NCI-H146 treated with DMSO at 0.1 percent for 48 hours (cell line): ENCODE measurements around the gene PTP4A2.
"Not testable (repeated sequence)": the region's sequence is repeated elsewhere in the genome, so short reads cannot be mapped to it uniquely, and the experiment has no call there.

Source experiments
- DNase-seq: peaks from one replicate; lab custom pipeline; 2025; ENCODE audit not compliant: unreplicated experiment; lab: John Stamatoyannopoulos, UW

Gene PTP4A2

GRCh38 chr1:31926252-31926651 lies 11.9 kb downstream of the PTP4A2 start:
- no peak for DNase-seq

- not testable (repeated sequence) for DNase-seq
These were observed 12.3 kb downstream of the PTP4A2 start for GRCh38 chr1:31925824-31926223.

- no peak for DNase-seq
These were observed 13.3 kb downstream of the PTP4A2 start for GRCh38 chr1:31924839-31925238.

GRCh38 chr1:31923901-31924535 lies 14.2 kb downstream of the PTP4A2 start:
- no peak for DNase-seq

GRCh38 chr1:31920956-31921355 lies 17.2 kb downstream of the PTP4A2 start:
- DNase-seq, result no peak

- DNase-seq, result no peak
These were observed 18.6 kb downstream of the PTP4A2 start for GRCh38 chr1:31919591-31919990.

GRCh38 chr1:31915438-31915837 lies 22.7 kb downstream of the PTP4A2 start:
- no peak for DNase-seq

- no peak for DNase-seq
These were observed 24.2 kb downstream of the PTP4A2 start for GRCh38 chr1:31913968-31914367.

- no peak for DNase-seq
These were observed 25.3 kb downstream of the PTP4A2 start for GRCh38 chr1:31912839-31913239.

GRCh38 chr1:31911994-31912780 lies 26.0 kb downstream of the PTP4A2 start:
- no peak for DNase-seq

GRCh38 chr1:31910933-31911332 lies 27.2 kb downstream of the PTP4A2 start:
- DNase-seq, result no peak

- DNase-seq, result no peak
These were observed 28.5 kb downstream of the PTP4A2 start for GRCh38 chr1:31909691-31910090.

- no peak for DNase-seq
These were observed 31.6 kb downstream of the PTP4A2 start for GRCh38 chr1:31906557-31906956.

- no peak for DNase-seq
These were observed 32.5 kb downstream of the PTP4A2 start for GRCh38 chr1:31905681-31906080.

- no peak for DNase-seq
These were observed 33.1 kb downstream of the PTP4A2 start for GRCh38 chr1:31905093-31905509.

GRCh38 chr1:31904339-31905092 lies 33.7 kb downstream of the PTP4A2 start:
- no peak for DNase-seq

GRCh38 chr1:31902510-31902860 lies 35.7 kb downstream of the PTP4A2 start:
- DNase-seq, result no peak

GRCh38 chr1:31901838-31902509 lies 36.2 kb downstream of the PTP4A2 start:
- no peak for DNase-seq

- DNase-seq, result no peak
These were observed 37.4 kb downstream of the PTP4A2 start for GRCh38 chr1:31900790-31901189.

- DNase-seq, result no peak
These were observed 40.6 kb downstream of the PTP4A2 start for GRCh38 chr1:31897526-31898100.
